Memory B cell (primary cell): ENCODE measurements around the gene RASD1.

Source experiments
- ATAC-seq: fragments of 150-1000 bp; cut with Tn5 transposase; 2 replicates; pipeline ENCODE4 v1.10.0; 2021; ENCODE audit warnings: low read depth, mild to moderate bottlenecking, moderate library complexity
- DNase-seq, 2 donors: peaks; one replicate each; pipeline ENCODE4 v3.0.0; 2022; ENCODE audit warnings: low spot score in 2 of 2
- H3K27ac Mint-ChIP-seq: one replicate; pipeline ENCODE4 v1.8.0; 2022; ENCODE audit warnings: mild to moderate bottlenecking, moderate library complexity, mixed read lengths
- H3K27me3 Mint-ChIP-seq: one replicate; pipeline ENCODE4 v1.8.0; 2022; ENCODE audit warnings: mixed read lengths
- H3K36me3 Mint-ChIP-seq: one replicate; pipeline ENCODE4 v1.8.0; 2022; ENCODE audit warnings: mild to moderate bottlenecking, mixed read lengths
- H3K4me1 Mint-ChIP-seq: one replicate; pipeline ENCODE4 v1.8.0; 2022; ENCODE audit warnings: mixed read lengths
- H3K4me3 Mint-ChIP-seq: one replicate; pipeline ENCODE4 v1.8.0; 2022; ENCODE audit warnings: mild to moderate bottlenecking, moderate library complexity, mixed read lengths
- H3K9me3 Mint-ChIP-seq: one replicate; pipeline ENCODE4 v1.8.0; 2022; ENCODE audit warnings: mixed read lengths

Gene RASD1

DNA sequence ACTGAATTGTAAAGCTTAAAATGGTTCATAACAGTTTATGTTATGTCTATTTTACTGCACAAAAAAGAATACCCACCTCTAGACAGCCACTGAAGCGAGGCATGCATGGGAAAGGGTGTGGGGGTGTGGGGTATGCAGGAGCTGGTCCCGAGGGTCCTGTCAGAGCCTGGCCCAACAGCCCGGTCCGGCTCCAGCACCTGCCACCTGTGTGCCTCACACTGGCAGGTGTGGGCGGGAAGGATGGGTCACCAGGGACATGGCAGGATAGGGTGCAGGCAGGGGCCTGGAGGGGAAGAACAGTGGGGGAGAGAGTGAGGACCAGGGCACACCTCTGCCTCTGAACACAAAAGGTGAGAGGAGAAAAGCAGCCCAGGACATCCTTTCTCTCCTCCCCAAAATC lies 22.8 kb upstream of the RASD1 start:
- H3K27me3 Mint-ChIP-seq: no peaks in the 10 kb centered on the region
- H3K27ac Mint-ChIP-seq: no peak overlapping the region
- no peaks in the 10 kb centered on the region for H3K4me1 Mint-ChIP-seq
- H3K9me3 Mint-ChIP-seq: no peaks in the 10 kb centered on the region
- peaks cover 2% of the 10 kb centered on the region for H3K36me3 Mint-ChIP-seq
- ATAC-seq (no peak), DNase-seq (no peak)
- H3K4me3 Mint-ChIP-seq: no peak overlapping the region

DNA sequence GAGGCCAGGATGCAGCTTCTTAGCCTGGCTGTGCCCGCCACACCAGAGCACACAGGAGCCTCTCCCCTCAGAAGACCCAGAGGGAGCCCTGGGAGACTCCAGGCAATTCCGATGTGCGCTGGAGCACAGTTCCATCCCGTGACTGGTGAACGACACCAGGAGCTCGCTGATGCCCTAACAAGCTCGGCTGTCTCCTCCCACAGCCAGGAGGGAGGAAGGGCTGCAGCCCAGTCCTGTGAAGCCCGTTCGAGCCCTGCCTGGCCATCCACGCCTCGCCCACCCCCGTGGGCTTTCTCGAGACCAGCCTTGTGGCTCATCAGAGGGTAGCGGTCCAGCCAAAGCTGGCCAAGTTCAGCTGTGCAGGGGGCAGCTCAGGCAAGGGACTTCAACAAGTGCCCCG lies 21.8 kb upstream of the RASD1 start:
- Mint-ChIP-seq H3K27ac (no peak overlapping the region), H3K9me3 (no peaks in the 10 kb centered on the region), H3K27me3 (no peaks in the 10 kb centered on the region), H3K4me3 (no peak overlapping the region), H3K36me3 (peaks cover 2% of the 10 kb centered on the region), H3K4me1 (no peaks in the 10 kb centered on the region)
- DNase-seq (no peak), ATAC-seq (no peak)

DNA sequence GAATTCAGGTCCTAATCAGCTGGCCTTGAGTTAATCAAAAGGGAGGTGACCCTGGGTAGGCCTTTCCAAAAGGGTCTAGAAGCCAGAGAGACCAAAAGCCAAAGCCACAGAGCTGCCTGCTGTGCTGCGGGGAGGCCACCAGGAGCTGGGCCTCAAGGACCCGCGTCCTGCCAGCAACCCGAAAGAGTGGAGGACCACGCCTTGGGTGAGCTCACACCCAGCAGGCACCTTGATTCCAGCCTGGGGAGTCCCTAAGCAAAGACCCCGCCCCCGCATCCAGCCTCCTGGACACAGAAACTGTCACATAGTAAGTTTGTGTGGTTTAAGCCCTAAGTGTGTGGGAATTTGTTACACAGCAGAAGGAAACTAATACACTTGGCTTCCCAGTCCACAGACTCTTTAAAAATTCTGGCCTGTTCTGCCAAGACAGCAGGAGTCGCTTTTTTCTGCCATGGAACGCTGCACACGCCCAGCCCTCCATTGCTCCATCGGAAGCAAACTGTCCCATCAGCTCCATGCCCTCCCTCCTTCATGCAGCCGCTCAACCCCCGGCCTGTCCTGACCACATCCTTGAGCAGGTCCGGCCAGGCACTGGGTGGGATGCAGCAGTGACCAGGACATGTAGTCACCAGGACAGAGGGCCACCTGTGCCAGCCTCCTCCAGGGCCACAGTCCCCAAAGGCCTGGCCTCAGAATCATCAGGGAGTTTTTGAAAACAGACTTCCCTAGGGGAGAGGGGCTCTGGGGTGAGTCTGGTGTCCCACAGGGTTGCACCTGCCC lies 20.9 kb upstream of the RASD1 start:
- Mint-ChIP-seq H3K4me1 (no peaks in the 10 kb centered on the region), H3K27ac (no peak overlapping the region), H3K36me3 (peaks cover 2% of the 10 kb centered on the region), H3K27me3 (no peaks in the 10 kb centered on the region), H3K9me3 (no peaks in the 10 kb centered on the region), H3K4me3 (no peak overlapping the region)
- DNase-seq: no peak
- ATAC-seq: no peak

DNA sequence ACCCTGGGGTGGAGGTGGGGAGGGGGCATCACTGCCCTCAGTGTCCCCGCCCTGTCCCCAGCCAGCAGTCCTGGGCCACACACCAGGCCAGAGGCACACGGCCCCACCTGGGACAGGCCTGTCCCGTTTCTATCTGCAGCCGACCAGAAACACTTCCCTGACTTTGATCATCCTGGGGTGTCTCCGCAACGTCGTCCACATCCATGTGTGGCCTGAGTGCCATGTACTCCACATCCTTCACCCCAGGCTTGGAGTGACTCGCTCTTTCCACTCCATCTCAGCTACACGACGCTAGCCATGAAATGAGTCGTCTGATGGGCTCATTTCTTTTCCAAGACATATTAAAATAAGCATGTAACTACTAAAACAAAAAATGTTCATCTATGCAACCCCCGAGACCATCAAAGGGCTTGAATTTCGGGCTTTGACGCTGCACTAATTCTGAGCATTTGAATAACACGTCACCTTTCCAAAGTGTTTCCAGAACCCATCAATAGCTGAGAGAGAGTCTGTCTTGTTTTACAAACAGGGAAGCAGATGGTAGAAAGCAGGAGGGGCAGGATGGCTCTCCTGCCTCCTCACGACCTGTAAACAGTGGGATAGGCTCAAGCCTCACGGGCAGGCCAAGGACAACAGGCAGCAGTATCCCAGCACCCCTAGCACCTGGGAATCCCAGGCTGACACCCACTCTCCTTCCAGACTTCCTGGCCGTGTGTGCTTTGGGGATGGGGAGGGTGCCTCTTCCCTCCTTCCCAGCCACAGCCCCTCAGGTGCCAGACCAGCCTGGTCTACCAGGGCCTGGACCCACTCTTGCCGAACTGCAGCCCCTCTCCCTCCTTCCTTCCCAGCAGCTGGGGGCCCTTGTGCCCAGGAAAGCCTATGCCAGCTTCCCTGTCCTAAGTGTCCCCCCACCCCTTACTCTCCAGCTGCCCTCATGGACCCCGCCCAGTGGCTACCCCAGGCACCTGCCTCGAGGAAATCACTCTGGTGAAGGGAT lies 20.0 kb upstream of the RASD1 start:
- Mint-ChIP-seq H3K27me3 (no peaks in the 10 kb centered on the region), H3K36me3 (peaks cover 2% of the 10 kb centered on the region)
- no peak for DNase-seq

DNA sequence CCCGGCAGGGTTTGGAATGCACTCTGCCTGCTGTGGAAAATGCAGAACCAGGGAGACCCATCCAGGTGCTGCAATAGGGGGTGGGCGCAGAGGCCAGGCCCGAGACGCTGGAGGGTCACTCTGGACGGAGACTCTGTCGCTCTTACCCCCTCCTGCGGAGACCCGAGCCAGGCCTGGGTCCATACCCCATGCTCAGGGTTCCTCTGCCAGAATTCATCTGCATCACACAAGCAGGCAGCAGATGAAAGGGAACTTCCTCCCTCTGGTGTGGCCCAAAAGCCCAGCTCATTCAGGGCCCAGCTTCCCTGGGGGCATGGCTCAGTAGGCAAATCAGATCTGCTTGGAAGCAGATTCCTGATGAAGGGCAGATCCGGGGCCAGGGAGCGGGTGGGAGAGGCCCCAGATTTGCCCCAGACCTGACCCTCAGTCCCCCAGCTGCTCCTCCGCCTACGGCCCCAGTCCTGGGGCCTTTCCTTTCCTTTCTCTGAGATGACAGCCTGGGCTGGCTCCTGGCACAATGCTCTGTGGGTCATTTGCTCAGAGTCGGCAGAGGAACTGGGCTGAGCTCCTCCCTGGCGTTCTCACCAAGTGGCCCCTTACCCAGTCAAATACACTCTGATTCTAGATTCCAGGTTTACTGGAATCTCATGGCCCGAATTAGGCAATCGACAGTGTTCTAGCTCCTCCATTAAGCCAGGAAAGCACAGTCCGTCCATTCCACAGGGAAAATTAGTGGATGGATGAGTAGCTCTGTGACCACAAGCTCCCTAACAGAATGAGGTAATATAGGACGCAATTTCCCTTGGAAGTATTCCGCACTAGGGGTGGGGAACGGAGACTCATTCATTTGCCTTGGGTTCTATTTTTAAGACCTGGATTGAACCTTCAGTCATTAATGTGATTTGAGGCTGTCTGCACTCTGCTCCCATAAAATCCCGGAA lies 19.1 kb upstream of the RASD1 start:
- Mint-ChIP-seq H3K36me3 (no peaks in the 10 kb centered on the region), H3K27me3 (no peaks in the 10 kb centered on the region), H3K4me1 (no peaks in the 10 kb centered on the region), H3K27ac (no peak overlapping the region), H3K9me3 (no peaks in the 10 kb centered on the region), H3K4me3 (no peak overlapping the region)
- DNase-seq (no peak), ATAC-seq (no peak)

More for the DNA sequence above, 20.0 kb upstream of the RASD1 start:
- no peaks in the 10 kb centered on the region for H3K4me1 Mint-ChIP-seq
- no peak overlapping the region for H3K4me3 Mint-ChIP-seq
- H3K9me3 Mint-ChIP-seq: no peaks in the 10 kb centered on the region
- no peak overlapping the region for H3K27ac Mint-ChIP-seq
- no peak for ATAC-seq

DNA sequence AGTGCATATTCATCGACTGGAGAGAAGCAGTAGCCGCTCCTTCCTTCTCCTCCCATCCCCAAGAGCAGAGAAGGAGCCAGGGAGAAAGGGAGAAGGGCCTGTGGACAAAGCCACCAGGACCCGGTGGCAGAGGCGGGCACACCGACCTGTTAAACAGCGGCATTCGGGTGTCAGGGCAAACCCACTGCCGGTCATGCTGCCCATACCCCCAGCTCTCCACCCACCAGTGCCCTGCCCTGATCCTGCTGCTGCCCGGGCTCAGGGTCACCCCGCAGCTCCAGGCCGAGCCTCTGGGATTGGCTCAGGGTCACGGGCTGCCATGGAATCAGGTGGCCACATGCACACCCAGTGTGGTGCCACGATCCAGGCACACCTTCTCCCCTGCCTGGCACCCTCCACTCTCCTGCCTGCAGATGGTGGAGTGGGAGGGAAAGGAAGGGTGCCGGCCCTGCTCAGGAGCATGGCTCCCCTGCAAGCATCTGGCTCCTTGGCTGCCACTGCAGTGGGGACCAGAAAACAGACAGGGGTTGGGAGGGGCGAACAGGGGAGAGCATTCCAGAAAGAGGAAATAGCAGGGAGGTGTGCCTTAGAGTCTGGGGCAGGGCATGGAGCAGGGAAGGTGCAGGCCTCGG lies 18.3 kb upstream of the RASD1 start:
- DNase-seq (no peak), ATAC-seq (no peak)
- H3K27ac Mint-ChIP-seq: no peak overlapping the region
- no peak overlapping the region for H3K4me3 Mint-ChIP-seq
- no peaks in the 10 kb centered on the region for H3K9me3 Mint-ChIP-seq
- H3K27me3 Mint-ChIP-seq: no peaks in the 10 kb centered on the region
- H3K36me3 Mint-ChIP-seq: no peaks in the 10 kb centered on the region
- H3K4me1 Mint-ChIP-seq: peaks cover 4% of the 10 kb centered on the region

DNA sequence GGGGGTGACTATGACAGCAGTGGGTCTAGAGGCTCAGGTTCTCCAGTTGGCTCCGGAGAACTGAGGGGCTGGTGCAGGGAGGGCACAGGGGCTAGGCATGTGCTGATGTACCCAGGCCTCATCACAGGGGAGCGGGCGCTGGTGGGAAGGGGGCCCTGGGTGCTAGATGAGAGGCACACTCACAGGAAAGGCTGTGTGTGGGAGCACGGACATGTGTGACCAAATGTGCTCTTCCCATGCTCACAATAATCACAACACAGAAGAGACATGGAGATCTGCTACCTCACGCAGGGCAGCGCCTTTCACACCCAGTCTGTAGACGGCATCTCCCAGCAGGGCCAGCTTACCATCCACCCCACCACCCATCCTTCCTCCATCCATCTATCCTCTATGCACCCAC lies 17.4 kb upstream of the RASD1 start:
- Mint-ChIP-seq H3K4me3 (no peak overlapping the region), H3K27me3 (no peaks in the 10 kb centered on the region), H3K9me3 (no peaks in the 10 kb centered on the region), H3K4me1 (peaks cover 4% of the 10 kb centered on the region), H3K27ac (peak overlapping the region; percentile 3), H3K36me3 (no peaks in the 10 kb centered on the region)
- ATAC-seq (no peak), DNase-seq (no peak)

DNA sequence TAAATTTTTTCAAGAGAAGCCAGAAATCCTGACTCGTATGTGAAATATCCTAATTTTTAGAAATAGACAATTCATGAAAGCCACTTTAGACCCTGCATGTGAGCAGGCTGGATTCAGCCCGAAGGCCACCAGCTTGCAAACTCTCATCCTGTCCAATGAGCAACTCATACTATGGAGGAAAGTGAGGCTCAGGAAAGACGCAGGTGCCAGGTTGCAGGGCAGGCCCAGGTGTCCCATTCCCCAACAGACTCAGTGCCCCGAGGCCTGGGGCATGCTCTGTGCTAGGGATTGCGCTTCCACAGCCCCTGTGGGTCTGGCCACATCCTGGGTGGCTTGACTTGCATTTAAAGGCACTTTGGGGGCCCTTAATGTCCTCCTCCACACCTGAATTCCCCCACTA lies 16.7 kb upstream of the RASD1 start:
- no peak for DNase-seq
- ATAC-seq: no peak
- peaks cover 4% of the 10 kb centered on the region for H3K4me1 Mint-ChIP-seq
- no peak overlapping the region for H3K4me3 Mint-ChIP-seq
- H3K27ac Mint-ChIP-seq: no peak overlapping the region
- no peaks in the 10 kb centered on the region for H3K9me3 Mint-ChIP-seq
- no peaks in the 10 kb centered on the region for H3K36me3 Mint-ChIP-seq
- no peaks in the 10 kb centered on the region for H3K27me3 Mint-ChIP-seq

DNA sequence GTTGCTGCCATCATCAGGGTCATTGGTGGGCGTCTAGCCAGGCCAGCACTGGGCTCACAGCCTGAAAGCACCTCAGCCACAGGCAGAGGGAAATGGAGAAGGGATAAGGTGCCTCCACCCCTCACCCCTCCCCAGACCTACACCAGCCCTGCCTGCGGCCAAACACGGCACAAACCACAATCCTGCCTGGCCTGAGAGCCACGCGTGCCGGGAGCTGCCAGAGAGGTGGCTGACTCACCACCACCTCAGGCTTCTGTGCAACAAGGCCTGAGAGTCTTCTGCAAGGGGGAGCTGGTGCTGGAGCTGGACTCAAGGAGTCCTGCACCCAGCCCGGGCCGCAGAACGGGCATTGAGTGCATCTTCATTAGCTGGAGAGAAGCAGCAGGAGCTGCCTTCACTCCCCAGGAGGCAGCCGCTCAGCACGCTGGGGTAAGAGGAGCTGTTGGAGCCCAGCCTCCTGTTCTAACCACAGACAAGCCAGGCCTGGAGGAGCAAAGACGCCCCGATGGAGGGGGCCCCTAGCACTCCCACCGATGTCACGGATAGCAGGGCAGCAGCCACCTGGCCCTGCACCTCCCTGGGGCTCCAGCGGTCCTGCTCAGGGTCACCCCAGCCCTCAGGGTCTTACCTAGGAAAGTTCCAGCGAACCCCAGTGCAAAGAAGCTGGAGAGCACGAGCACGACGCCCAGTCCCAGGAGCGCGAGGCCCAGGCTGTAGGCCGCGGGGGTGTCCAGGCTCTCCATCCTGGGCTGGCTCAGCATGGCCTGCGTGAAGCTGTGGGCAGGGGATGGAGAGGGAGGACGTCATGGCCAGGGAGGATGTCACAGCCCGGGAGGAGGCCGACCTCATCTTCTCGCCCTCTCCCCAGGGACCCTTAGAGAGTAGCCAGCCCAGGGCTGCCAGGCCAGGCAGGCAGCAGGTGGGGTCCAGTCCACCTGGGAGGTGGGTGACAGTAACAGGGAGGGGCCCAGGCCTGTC lies 16.0 kb upstream of the RASD1 start:
- no peaks in the 10 kb centered on the region for H3K27me3 Mint-ChIP-seq
- no peaks in the 10 kb centered on the region for H3K36me3 Mint-ChIP-seq
- no peak for ATAC-seq
- no peak for DNase-seq
- H3K9me3 Mint-ChIP-seq: no peaks in the 10 kb centered on the region
- H3K27ac Mint-ChIP-seq: no peak overlapping the region
- H3K4me3 Mint-ChIP-seq: no peak overlapping the region
- peaks cover 4% of the 10 kb centered on the region for H3K4me1 Mint-ChIP-seq

DNA sequence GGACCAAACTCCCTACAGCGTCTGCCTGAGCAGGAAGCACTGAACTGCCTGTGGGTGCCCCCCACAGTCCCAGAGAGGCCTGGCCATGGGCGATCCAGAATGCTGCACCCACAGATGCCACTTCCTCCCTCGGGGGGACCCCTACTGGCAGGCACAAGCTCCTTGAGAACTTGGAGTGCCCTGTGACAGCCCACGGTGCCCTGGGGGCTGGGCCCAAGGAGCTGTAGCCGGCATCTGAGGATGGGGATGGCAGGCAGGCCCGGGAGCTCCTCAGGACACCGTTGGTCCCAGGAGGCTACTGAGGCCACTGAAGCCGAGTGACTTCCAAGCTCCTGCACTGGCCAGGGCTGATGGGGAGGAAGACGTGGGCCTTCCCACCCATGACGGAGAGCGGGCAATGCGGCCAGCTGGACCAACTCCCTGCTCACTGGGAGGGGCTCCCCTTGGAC lies 15.1 kb upstream of the RASD1 start:
- Mint-ChIP-seq H3K4me3 (no peak overlapping the region), H3K27ac (no peak overlapping the region), H3K36me3 (no peaks in the 10 kb centered on the region), H3K9me3 (no peaks in the 10 kb centered on the region), H3K4me1 (peaks cover 4% of the 10 kb centered on the region), H3K27me3 (no peaks in the 10 kb centered on the region)
- ATAC-seq: no peak
- DNase-seq: no peak

DNA sequence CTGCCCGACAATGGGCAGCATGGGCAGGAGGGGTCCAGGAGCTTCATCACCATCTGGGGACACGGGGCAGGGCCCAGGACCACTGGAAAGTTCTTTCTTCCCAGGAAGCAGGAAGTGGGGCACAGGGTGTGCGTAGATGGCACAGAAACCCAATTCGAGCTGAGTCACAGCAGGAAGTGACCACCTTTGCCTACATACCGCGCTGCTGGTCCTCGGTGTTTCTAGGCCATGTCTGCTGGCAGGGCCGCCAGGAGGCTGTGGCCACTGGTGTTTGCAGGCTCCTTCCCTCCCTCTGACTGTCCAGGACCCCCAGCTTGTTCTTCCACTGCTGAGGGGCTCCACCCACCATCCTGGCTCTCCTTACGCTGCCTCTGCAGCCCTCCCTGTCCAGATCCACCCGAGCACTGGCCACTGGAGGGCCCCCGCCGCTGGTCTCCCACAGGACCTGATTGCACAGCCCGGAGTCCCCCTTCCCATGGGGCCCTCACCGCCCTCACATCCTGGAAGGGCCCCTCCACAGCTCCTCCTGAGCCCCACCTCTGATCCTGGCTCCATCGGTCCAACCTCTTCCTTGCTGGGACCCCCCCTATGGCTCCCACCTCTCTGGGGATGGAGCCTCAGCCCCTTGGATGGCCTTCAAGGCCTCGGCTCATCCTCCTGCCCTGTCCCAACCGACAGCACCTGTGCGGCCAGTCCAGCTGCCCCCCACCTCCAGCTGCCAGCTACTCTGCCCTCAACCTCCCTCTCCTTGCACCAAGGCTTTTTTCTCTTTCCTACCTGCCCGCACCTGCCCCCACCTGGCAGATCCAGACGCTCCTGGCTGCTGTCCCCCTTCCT lies 14.5 kb upstream of the RASD1 start:
- Mint-ChIP-seq H3K36me3 (no peaks in the 10 kb centered on the region), H3K4me3 (no peak overlapping the region), H3K27ac (no peak overlapping the region), H3K9me3 (no peaks in the 10 kb centered on the region), H3K4me1 (peaks cover 4% of the 10 kb centered on the region), H3K27me3 (no peaks in the 10 kb centered on the region)
- no peak for ATAC-seq
- DNase-seq: no peak
